ENCODE results near the gene TRIM68. TPM values are rescaled to one million over a fixed set of nuclear protein-coding genes. Genes with fewer than 3 reads are reported as not detected.

TRIM68 gene
- total RNA-seq, 1 donor from 2014 or later: 21.9 TPM

DNA sequence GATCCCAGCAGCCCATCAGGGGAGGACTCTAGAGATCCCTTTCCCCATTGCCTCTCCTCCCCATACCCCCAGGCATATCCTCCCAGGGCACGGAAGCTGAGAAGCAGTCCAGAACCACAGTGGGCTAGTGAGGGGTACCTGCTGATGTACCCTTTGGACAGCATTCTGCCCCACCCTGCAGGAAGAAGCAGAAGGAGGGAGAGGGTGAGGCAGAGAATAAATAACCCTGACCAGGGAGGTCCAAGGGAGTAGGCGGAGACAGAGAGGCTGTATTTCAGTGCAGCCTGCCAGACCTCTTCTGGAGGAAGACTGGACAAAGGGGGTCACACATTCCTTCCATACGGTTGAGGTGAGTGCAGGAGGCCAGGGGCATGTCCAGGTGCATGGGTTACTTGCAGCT lies 35.7 kb upstream of the TRIM68 start, which contains the start of gene OR51E1:
TSS of gene OR51E1 (plus strand) at position 301 of the 400 bp plus-strand sequence. CDS start 8,545 bp downstream, outside the sequence.
- Histone ChIP-seq H3K4me3 (ENCODE audit: low read depth, low read length) (no peak within 1 kb of the TSS), H3K36me3 (ENCODE audit: control insufficient read depth, insufficient read depth, low read length) (no peaks in the 10 kb centered on the region), H3K27me3 (ENCODE audit: control insufficient read depth, insufficient read depth, low read length) (no peaks in the 10 kb centered on the region)
- TF ChIP-seq, protein P1, sequence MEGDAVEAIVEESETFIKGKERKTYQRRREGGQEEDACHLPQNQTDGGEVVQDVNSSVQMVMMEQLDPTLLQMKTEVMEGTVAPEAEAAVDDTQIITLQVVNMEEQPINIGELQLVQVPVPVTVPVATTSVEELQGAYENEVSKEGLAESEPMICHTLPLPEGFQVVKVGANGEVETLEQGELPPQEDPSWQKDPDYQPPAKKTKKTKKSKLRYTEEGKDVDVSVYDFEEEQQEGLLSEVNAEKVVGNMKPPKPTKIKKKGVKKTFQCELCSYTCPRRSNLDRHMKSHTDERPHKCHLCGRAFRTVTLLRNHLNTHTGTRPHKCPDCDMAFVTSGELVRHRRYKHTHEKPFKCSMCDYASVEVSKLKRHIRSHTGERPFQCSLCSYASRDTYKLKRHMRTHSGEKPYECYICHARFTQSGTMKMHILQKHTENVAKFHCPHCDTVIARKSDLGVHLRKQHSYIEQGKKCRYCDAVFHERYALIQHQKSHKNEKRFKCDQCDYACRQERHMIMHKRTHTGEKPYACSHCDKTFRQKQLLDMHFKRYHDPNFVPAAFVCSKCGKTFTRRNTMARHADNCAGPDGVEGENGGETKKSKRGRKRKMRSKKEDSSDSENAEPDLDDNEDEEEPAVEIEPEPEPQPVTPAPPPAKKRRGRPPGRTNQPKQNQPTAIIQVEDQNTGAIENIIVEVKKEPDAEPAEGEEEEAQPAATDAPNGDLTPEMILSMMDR (IDR thresholded peaks at IDR 0.05; ENCODE audit: insufficient read depth, low read length, poor library complexity, severe bottlenecking): no peak
- no peak for DNase-seq (ENCODE audit: low read depth)

DNA sequence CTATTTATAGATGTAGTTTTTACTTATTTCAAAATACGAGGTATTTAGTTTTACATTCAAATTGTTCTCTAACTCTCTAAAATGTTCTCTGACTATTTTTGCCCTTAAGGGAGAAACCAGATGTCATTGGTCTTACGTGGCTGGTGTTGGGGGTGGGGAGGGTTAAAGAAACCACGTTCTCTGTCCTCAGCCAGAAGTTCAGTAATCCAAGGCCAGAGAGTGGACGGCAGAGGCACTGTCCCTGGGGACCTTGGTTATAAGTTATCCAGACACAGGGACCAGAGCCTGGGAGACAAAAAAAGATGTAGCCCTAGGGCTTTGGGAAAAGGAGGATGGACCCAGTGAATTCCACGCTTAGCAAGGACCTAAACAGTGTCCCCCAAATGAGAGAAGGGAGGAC lies 35.0 kb upstream of the TRIM68 start:
- H3K4me3 ChIP-seq (ENCODE audit: low read depth, low read length): no peak overlapping the region
- H3K36me3 ChIP-seq (ENCODE audit: control insufficient read depth, insufficient read depth, low read length): no peaks in the 10 kb centered on the region
- TF ChIP-seq, protein P1 (IDR thresholded peaks at IDR 0.05; ENCODE audit: insufficient read depth, low read length, poor library complexity, severe bottlenecking): no peak
- DNase-seq (ENCODE audit: low read depth): no peak
- H3K27me3 ChIP-seq (ENCODE audit: control insufficient read depth, insufficient read depth, low read length): no peaks in the 10 kb centered on the region

DNA sequence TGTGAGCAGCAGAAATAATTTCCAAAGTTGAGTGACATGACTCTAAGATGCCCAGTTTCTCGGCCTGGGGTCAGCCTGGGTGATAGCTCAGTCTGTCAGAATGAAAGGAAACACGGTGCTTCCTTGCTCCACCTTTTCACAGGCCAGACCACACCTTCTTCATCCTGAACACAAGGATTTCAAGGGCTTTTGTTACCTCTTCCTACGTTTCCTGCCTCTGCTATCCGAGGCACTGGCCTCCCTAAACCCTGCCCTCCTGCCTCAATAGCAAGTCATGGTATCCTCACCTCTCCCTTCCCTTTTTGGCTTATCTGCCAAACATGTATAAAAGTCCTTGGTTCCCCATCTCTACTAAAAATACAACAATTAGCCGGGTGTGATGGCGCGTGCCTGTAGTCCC lies 34.0 kb upstream of the TRIM68 start:
- TF ChIP-seq, protein P1 (IDR thresholded peaks at IDR 0.05; ENCODE audit: insufficient read depth, low read length, poor library complexity, severe bottlenecking): no peak
- no peak overlapping the region for H3K4me3 ChIP-seq (ENCODE audit: low read depth, low read length)
- no peak for DNase-seq (ENCODE audit: low read depth)
- H3K27me3 ChIP-seq (ENCODE audit: control insufficient read depth, insufficient read depth, low read length): no peaks in the 10 kb centered on the region
- H3K36me3 ChIP-seq (ENCODE audit: control insufficient read depth, insufficient read depth, low read length): no peaks in the 10 kb centered on the region

DNA sequence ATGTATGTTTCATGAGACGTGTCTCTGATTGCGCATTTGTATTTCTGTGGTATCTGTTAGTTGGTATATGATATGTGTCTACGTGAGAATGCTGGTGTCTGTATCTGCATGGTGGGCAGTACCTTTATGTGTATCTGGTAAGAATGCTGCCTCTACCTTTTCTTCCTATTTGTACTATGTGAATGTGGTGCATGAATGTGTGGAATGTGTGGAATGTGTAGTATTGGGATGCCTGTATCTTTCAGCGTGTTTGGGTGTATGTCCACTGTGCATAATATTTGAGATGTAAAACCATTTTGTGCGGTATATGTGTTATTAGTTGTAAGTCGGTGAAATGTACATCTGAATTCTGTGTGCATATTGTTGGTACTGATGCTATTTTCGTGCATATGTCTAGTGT lies 33.5 kb upstream of the TRIM68 start:
- no peaks in the 10 kb centered on the region for H3K36me3 ChIP-seq (ENCODE audit: control insufficient read depth, insufficient read depth, low read length)
- TF ChIP-seq, protein P1 (IDR thresholded peaks at IDR 0.05; ENCODE audit: insufficient read depth, low read length, poor library complexity, severe bottlenecking): no peak
- no peaks in the 10 kb centered on the region for H3K27me3 ChIP-seq (ENCODE audit: control insufficient read depth, insufficient read depth, low read length)
- no peak overlapping the region for H3K4me3 ChIP-seq (ENCODE audit: low read depth, low read length)
- no peak for DNase-seq (ENCODE audit: low read depth)

DNA sequence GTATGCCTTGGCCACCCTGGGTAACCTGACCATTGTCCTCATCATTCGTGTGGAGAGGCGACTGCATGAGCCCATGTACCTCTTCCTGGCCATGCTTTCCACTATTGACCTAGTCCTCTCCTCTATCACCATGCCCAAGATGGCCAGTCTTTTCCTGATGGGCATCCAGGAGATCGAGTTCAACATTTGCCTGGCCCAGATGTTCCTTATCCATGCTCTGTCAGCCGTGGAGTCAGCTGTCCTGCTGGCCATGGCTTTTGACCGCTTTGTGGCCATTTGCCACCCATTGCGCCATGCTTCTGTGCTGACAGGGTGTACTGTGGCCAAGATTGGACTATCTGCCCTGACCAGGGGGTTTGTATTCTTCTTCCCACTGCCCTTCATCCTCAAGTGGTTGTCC lies 31.9 kb upstream of the TRIM68 start:
- DNase-seq (ENCODE audit: low read depth): no peak
- H3K4me3 ChIP-seq (ENCODE audit: low read depth, low read length): no peak overlapping the region
- TF ChIP-seq, protein P1 (IDR thresholded peaks at IDR 0.05; ENCODE audit: insufficient read depth, low read length, poor library complexity, severe bottlenecking): no peak
- no peaks in the 10 kb centered on the region for H3K36me3 ChIP-seq (ENCODE audit: control insufficient read depth, insufficient read depth, low read length)
- no peaks in the 10 kb centered on the region for H3K27me3 ChIP-seq (ENCODE audit: control insufficient read depth, insufficient read depth, low read length)

DNA sequence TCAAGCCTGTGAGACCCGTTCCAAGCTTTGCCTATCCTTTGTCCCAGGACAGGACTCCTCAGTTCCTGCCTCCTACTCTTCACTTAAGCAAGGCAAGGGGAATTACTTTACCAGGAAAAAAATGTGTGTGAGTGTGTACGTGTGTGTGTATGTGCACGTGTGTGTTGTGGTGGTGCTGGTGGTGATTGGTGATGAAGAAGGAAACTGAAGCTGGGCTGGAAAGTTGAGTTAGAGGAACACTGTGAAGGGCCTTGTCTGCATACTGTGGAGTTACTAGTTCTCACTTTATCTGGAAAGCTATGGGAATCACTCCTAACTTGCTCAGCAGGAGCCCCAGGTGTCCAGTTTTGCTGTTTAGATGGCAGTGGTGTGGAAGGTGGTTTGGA lies 29.6 kb upstream of the TRIM68 start:
- H3K4me3 ChIP-seq (ENCODE audit: low read depth, low read length): no peak overlapping the region
- H3K27me3 ChIP-seq (ENCODE audit: control insufficient read depth, insufficient read depth, low read length): no peaks in the 10 kb centered on the region
- TF ChIP-seq, protein P1 (IDR thresholded peaks at IDR 0.05; ENCODE audit: insufficient read depth, low read length, poor library complexity, severe bottlenecking): no peak
- H3K36me3 ChIP-seq (ENCODE audit: control insufficient read depth, insufficient read depth, low read length): no peaks in the 10 kb centered on the region
- no peak for DNase-seq (ENCODE audit: low read depth)

Measured in kidney epithelial cell (primary cell).